Esophagus muscularis mucosa (tissue), 4 donors: ENCODE measurements around the gene CYTH1. TPM values are rescaled to one million over a fixed set of nuclear protein-coding genes. Genes with fewer than 3 reads are reported as not detected.

Experiments used
- DNase-seq: peaks from one replicate; pipeline ENCODE4 v3.0.0-alpha.2; 2017; ENCODE audit errors: extremely low spot score
- H3K27ac ChIP-seq, 4 donors: fragments of 200-600 bp; sonication (generic); replicated peaks in 1 of 4; 1 replicate in 3 of 4; 2 replicates in 1 of 4; pipeline ENCODE4 v1.5.1; 2016 to 2019; ENCODE audit warnings: mild to moderate bottlenecking in 1 of 4
- H3K27me3 ChIP-seq, 4 donors: fragments of 200-600 bp; sonication (generic); one replicate each; pipeline versions ENCODE4 v1.5.1 to v1.6.0; 2016 to 2019
- H3K36me3 ChIP-seq, 4 donors: fragments of 200-600 bp; sonication (generic); one replicate each; pipeline ENCODE4 v1.5.1; 2016 to 2019
- H3K4me1 ChIP-seq, 4 donors: fragments of 200-600 bp; sonication (generic); one replicate each; pipeline ENCODE4 v1.5.1; 2016 to 2019
- H3K4me3 ChIP-seq, 4 donors: fragments of 200-600 bp; sonication (generic); 1 replicate in 2 of 4; 2 replicates in 2 of 4; pipeline ENCODE4 v1.5.1; 2016 to 2019; ENCODE audit warnings: mild to moderate bottlenecking in 4 of 4, moderate library complexity in 1 of 4
- H3K9me3 ChIP-seq, 4 donors: fragments of 200-600 bp; sonication (generic); 1 replicate in 3 of 4; 2 replicates in 1 of 4; pipeline ENCODE4 v1.5.1; 2016 to 2019
- EP300 ChIP-seq: sonication (generic); formaldehyde crosslinking; IDR thresholded peaks from one replicate; pipeline ENCODE4 v1.6.1; 2017; ENCODE audit warnings: antibody characterized with exemption
- POLR2A ChIP-seq: fragments of 450-650 bp; IDR thresholded peaks from one replicate; pipeline ENCODE4 v1.6.1; 2017; ENCODE audit warnings: antibody characterized with exemption, moderate library complexity, mild to moderate bottlenecking, low read depth
- POLR2AphosphoS5 ChIP-seq, 2 donors: sonication (generic); formaldehyde crosslinking; IDR thresholded peaks; one replicate each; pipeline ENCODE4 v1.6.1; 2017; ENCODE audit warnings: antibody characterized with exemption in 2 of 2
- WGBS: methylation state at CpG from one replicate; pipeline ENCODE4 v1.1.5; 2018; 5-methylcytosine and 5-hydroxymethylcytosine counted together
- intact Hi-C: fragments of 100-400 bp; cut with DNase I; formaldehyde crosslinking; loops from one replicate; pipeline ENCODE4 v1.15.1; 2023
- total RNA-seq, 4 donors: library from RNA; depleted of rRNA; stranded (reverse); fragments of >200 nt; gene quantifications; one replicate each; pipeline versions ENCODE4 v1.1.0 to v1.2.1, GENCODE V29; 2016
- TF ChIP-seq, protein P1 (sequence below), 3 experiments: fragments of 200-600 bp in 2 of 3; fragments of 450-650 bp in 1 of 3; sonication (generic) in 2 of 3; IDR thresholded peaks; one replicate each; pipeline ENCODE4 v1.5.1; 2017 to 2019; ENCODE audit warnings: antibody characterized with exemption in 3 of 3, mild to moderate bottlenecking in 2 of 3, moderate library complexity in 1 of 3

Gene CYTH1
- total RNA-seq, 4 donors from 2014 or later: 25.7 to 39.4 (median 35.7) TPM

GRCh38 chr17:78687944-78688343 is 94.1 kb downstream of the CYTH1 start:
- H3K36me3 ChIP-seq: peaks cover 8 to 79% (median 71%) of the 10 kb centered on the region in 4 donors
- intact Hi-C loops: no loop called here
- no peak for DNase-seq
- no peak overlapping the region for H3K4me3 ChIP-seq
- TF ChIP-seq POLR2A (no peak), EP300 (no peak), POLR2AphosphoS5 (IDR thresholded peaks at IDR 0.05) (no peak)
- TF ChIP-seq, protein P1, sequence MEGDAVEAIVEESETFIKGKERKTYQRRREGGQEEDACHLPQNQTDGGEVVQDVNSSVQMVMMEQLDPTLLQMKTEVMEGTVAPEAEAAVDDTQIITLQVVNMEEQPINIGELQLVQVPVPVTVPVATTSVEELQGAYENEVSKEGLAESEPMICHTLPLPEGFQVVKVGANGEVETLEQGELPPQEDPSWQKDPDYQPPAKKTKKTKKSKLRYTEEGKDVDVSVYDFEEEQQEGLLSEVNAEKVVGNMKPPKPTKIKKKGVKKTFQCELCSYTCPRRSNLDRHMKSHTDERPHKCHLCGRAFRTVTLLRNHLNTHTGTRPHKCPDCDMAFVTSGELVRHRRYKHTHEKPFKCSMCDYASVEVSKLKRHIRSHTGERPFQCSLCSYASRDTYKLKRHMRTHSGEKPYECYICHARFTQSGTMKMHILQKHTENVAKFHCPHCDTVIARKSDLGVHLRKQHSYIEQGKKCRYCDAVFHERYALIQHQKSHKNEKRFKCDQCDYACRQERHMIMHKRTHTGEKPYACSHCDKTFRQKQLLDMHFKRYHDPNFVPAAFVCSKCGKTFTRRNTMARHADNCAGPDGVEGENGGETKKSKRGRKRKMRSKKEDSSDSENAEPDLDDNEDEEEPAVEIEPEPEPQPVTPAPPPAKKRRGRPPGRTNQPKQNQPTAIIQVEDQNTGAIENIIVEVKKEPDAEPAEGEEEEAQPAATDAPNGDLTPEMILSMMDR (IDR thresholded peaks at IDR 0.05): no peak
- H3K27ac ChIP-seq: no peak overlapping the region
- 97% methylated on average over 7 of the region's 7 CpGs for WGBS
- H3K9me3 ChIP-seq: no peaks in the 10 kb centered on the region
- peaks cover 0 to 5% (median 0%) of the 10 kb centered on the region in 4 donors for H3K4me1 ChIP-seq
- no peaks in the 10 kb centered on the region for H3K27me3 ChIP-seq

GRCh38 chr17:78687125-78687524 is 94.9 kb downstream of the CYTH1 start:
- Histone ChIP-seq H3K27ac (no peak overlapping the region), H3K9me3 (no peaks in the 10 kb centered on the region), H3K27me3 (no peaks in the 10 kb centered on the region), H3K36me3 (peaks cover 8 to 77% (median 63%) of the 10 kb centered on the region in 4 donors), H3K4me1 (peaks cover 0 to 5% (median under 1%) of the 10 kb centered on the region in 4 donors), H3K4me3 (no peak overlapping the region)
- 86% methylated on average over 3 of the region's 3 CpGs for WGBS
- TF ChIP-seq EP300 (no peak), POLR2AphosphoS5 (IDR thresholded peaks at IDR 0.05) (no peak), POLR2A (no peak)
- TF ChIP-seq, protein P1 (IDR thresholded peaks at IDR 0.05): no peak
- intact Hi-C loops: no loop called here
- DNase-seq: no peak

GRCh38 chr17:78684026-78684425 is 98.0 kb downstream of the CYTH1 start:
- no peak overlapping the region for H3K27ac ChIP-seq
- H3K4me3 ChIP-seq: no peak overlapping the region
- WGBS: 90% methylated on average over 6 of the region's 6 CpGs
- H3K27me3 ChIP-seq: no peaks in the 10 kb centered on the region
- TF ChIP-seq, protein P1 (IDR thresholded peaks at IDR 0.05): no peak
- TF ChIP-seq EP300 (no peak), POLR2AphosphoS5 (IDR thresholded peaks at IDR 0.05) (no peak)
- intact Hi-C loops: no loop called here
- peaks cover 5 to 20% (median 18%) of the 10 kb centered on the region in 4 donors for H3K4me1 ChIP-seq
- no peak for DNase-seq
- peaks cover 23 to 80% (median 56%) of the 10 kb centered on the region in 4 donors for H3K36me3 ChIP-seq
- no peaks in the 10 kb centered on the region for H3K9me3 ChIP-seq

GRCh38 chr17:78683408-78683961 is 98.6 kb downstream of the CYTH1 start:
- Histone ChIP-seq H3K4me3 (no peak overlapping the region), H3K4me1 (peaks cover 5 to 20% (median 18%) of the 10 kb centered on the region in 4 donors), H3K27ac (no peak overlapping the region), H3K9me3 (no peaks in the 10 kb centered on the region), H3K27me3 (no peaks in the 10 kb centered on the region), H3K36me3 (peaks cover 25 to 80% (median 56%) of the 10 kb centered on the region in 4 donors)
- DNase-seq: no peak
- intact Hi-C loops: no loop called here
- TF ChIP-seq, protein P1 (IDR thresholded peaks at IDR 0.05): no peak
- no peak for TF ChIP-seq POLR2AphosphoS5 (IDR thresholded peaks at IDR 0.05)
- TF ChIP-seq EP300: no peak
- TF ChIP-seq POLR2A: no peak
- 95% methylated on average over 5 of the region's 5 CpGs for WGBS

GRCh38 chr17:78682363-78682762 is 99.7 kb downstream of the CYTH1 start:
- peaks cover 17 to 80% (median 56%) of the 10 kb centered on the region in 4 donors for H3K36me3 ChIP-seq
- no peak for DNase-seq
- H3K9me3 ChIP-seq: no peaks in the 10 kb centered on the region
- intact Hi-C loops: no loop called here
- 89% methylated on average over 2 of the region's 2 CpGs for WGBS
- H3K4me3 ChIP-seq: no peak overlapping the region
- peaks cover 5 to 20% (median 18%) of the 10 kb centered on the region in 4 donors for H3K4me1 ChIP-seq
- TF ChIP-seq POLR2A (no peak), POLR2AphosphoS5 (IDR thresholded peaks at IDR 0.05) (no peak)
- TF ChIP-seq, protein P1 (IDR thresholded peaks at IDR 0.05): no peak
- H3K27ac ChIP-seq: no peak overlapping the region
- H3K27me3 ChIP-seq: no peaks in the 10 kb centered on the region
